ENCODE measurements around the gene ZNF430. TPM values are rescaled to one million over a fixed set of nuclear protein-coding genes. Genes with fewer than 3 reads are reported as not detected.

Gene ZNF430
- total RNA-seq, 2 donors from 2014 or later, result 11.9 to 19.3 TPM

DNA sequence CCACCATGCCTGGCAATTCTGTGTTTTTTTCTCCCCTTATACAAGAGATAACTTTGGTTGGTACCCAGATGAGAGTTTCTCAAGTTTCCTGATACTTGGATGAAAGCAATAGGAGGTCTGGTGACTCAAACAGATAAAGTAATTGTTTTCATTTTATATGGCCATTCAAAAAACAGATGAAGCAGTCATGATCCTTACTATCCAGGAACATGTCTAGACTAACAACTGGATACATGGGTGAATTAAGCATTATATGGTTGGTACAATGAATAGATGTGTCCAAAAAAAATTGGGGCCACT, 8.5 kb downstream of the ZNF430 start:
- DNase-seq (ENCODE audit: low spot score) (no peak), ATAC-seq (ENCODE audit: insufficient number of reproducible peaks, low FRiP score, low read depth) (no peak)
- H3K4me1 ChIP-seq (ENCODE audit: control insufficient read depth in 1 of 2, low read depth in 2 of 2), result peaks cover 2 to 14% of the 10 kb centered on the region in 2 donors
- H3K36me3 ChIP-seq, result peaks cover 3% of the 10 kb centered on the region
- no peaks in the 10 kb centered on the region for H3K9me3 ChIP-seq
- TF ChIP-seq, protein P1, sequence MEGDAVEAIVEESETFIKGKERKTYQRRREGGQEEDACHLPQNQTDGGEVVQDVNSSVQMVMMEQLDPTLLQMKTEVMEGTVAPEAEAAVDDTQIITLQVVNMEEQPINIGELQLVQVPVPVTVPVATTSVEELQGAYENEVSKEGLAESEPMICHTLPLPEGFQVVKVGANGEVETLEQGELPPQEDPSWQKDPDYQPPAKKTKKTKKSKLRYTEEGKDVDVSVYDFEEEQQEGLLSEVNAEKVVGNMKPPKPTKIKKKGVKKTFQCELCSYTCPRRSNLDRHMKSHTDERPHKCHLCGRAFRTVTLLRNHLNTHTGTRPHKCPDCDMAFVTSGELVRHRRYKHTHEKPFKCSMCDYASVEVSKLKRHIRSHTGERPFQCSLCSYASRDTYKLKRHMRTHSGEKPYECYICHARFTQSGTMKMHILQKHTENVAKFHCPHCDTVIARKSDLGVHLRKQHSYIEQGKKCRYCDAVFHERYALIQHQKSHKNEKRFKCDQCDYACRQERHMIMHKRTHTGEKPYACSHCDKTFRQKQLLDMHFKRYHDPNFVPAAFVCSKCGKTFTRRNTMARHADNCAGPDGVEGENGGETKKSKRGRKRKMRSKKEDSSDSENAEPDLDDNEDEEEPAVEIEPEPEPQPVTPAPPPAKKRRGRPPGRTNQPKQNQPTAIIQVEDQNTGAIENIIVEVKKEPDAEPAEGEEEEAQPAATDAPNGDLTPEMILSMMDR (IDR thresholded peaks at IDR 0.05), result no peak
- H3K4me3 ChIP-seq, result no peak overlapping the region
- no peaks in the 10 kb centered on the region for H3K27me3 ChIP-seq (replicated peaks; ENCODE audit: insufficient read depth)
- no peak overlapping the region for H3K27ac ChIP-seq

GRCh38 chr19:21045028-21045427, 24.6 kb downstream of the ZNF430 start:
- no peak for ATAC-seq (ENCODE audit: insufficient number of reproducible peaks, low FRiP score, low read depth)
- no peak for DNase-seq (ENCODE audit: low spot score)
- Histone ChIP-seq H3K27ac (no peak overlapping the region), H3K27me3 (replicated peaks; ENCODE audit: insufficient read depth) (no peaks in the 10 kb centered on the region), H3K36me3 (peaks cover 21% of the 10 kb centered on the region), H3K9me3 (peaks cover 34% of the 10 kb centered on the region), H3K4me3 (no peak overlapping the region), H3K4me1 (ENCODE audit: control insufficient read depth in 1 of 2, low read depth in 2 of 2) (no peaks in the 10 kb centered on the region)
- TF ChIP-seq, protein P1 (IDR thresholded peaks at IDR 0.05), result no peak

DNA sequence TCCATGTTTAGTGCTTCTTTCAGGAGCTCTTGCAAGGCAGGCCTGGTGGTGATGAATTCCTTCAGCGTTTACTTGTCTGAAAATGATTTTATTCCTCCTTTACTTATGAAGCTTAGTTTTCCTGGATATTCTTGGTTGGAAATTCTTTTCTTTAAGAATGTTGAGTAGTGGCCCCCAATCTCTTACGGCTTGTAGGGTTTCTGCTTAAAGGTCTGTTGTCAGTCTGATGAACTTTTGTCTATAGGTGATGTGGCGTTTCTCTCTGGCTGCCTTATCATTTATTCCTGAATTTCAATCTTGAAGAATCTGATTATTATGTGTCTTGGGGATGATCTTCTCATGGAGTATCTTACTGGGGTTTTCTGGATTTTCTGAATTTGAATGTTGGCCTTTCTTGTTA, 26.0 kb downstream of the ZNF430 start:
- no peak overlapping the region for H3K27ac ChIP-seq
- ATAC-seq (ENCODE audit: insufficient number of reproducible peaks, low FRiP score, low read depth) (no peak), DNase-seq (ENCODE audit: low spot score) (no peak)
- H3K9me3 ChIP-seq, result peaks cover 39% of the 10 kb centered on the region
- TF ChIP-seq, protein P1 (IDR thresholded peaks at IDR 0.05), result no peak
- no peaks in the 10 kb centered on the region for H3K27me3 ChIP-seq (replicated peaks; ENCODE audit: insufficient read depth)
- H3K36me3 ChIP-seq, result peaks cover 25% of the 10 kb centered on the region
- H3K4me1 ChIP-seq (ENCODE audit: control insufficient read depth in 1 of 2, low read depth in 2 of 2), result no peaks in the 10 kb centered on the region
- H3K4me3 ChIP-seq, result no peak overlapping the region

DNA sequence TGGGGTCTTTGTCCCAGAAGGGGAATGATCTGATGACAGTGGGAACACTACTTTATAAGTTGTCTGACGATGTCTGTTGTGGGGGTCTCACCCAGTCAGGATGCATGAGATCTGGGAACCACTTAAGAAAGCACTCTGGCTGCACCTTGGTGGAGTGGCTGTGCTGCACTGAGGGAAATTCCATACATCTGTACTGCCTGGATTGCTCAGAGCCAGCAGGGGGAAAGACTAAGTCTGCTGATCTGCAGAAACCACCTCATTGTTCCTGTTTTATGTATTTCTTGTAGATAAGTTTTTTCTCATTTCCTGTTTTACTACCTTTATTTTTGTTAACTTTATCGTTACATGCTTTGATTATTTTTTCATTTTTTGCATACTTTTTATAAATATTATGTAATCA, 27.3 kb downstream of the ZNF430 start:
- Histone ChIP-seq H3K27me3 (replicated peaks; ENCODE audit: insufficient read depth) (no peaks in the 10 kb centered on the region), H3K4me3 (no peak overlapping the region), H3K4me1 (ENCODE audit: control insufficient read depth in 1 of 2, low read depth in 2 of 2) (no peaks in the 10 kb centered on the region), H3K36me3 (peaks cover 21% of the 10 kb centered on the region), H3K9me3 (peaks cover 42% of the 10 kb centered on the region), H3K27ac (no peak overlapping the region)
- TF ChIP-seq, protein P1 (IDR thresholded peaks at IDR 0.05), result no peak
- no peak for ATAC-seq (ENCODE audit: insufficient number of reproducible peaks, low FRiP score, low read depth)
- no peak for DNase-seq (ENCODE audit: low spot score)

DNA sequence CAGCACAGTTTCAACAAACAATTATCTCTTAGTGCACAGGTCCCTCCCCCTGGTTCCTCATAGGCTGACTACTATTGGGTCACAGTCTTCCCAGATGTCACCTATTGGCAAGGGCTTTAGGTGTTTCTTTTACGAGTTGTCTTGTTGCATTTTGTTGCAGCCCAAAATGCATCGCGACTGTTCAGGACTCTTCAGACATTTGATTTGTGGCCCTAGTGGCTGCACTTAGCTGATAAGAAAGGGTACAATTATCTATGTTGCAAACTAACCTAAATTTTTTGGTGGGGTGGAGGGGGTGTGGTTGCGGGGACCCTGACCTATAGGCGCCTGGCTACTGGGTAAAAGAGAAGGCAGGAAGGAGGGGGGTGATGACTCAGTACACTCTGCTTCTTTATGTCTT, 32.4 kb downstream of the ZNF430 start:
- no peak overlapping the region for H3K4me3 ChIP-seq
- H3K36me3 ChIP-seq, result peaks cover 39% of the 10 kb centered on the region
- H3K9me3 ChIP-seq, result peaks cover 48% of the 10 kb centered on the region
- DNase-seq (ENCODE audit: low spot score) (no peak), ATAC-seq (ENCODE audit: insufficient number of reproducible peaks, low FRiP score, low read depth) (no peak)
- TF ChIP-seq, protein P1 (IDR thresholded peaks at IDR 0.05), result no peak
- H3K27me3 ChIP-seq (replicated peaks; ENCODE audit: insufficient read depth), result no peaks in the 10 kb centered on the region
- H3K4me1 ChIP-seq (ENCODE audit: control insufficient read depth in 1 of 2, low read depth in 2 of 2), result no peaks in the 10 kb centered on the region
- H3K27ac ChIP-seq, result no peak overlapping the region

All from thoracic aorta (tissue), 2 donors.